ENCODE data around the gene ZNF497. TPM values are rescaled to one million over a fixed set of nuclear protein-coding genes. Genes with fewer than 3 reads are reported as not detected.
"Not testable (repeated sequence)": the region's sequence is repeated elsewhere in the genome, so short reads cannot be mapped to it uniquely, and the experiment has no call there.

ZNF497 gene
- total RNA-seq, 5 donors from 2014 or later (not counting 1 experiment from before 2014, with no cell fraction given), result 0.98 to 3.4 (median 2.2) TPM

DNA sequence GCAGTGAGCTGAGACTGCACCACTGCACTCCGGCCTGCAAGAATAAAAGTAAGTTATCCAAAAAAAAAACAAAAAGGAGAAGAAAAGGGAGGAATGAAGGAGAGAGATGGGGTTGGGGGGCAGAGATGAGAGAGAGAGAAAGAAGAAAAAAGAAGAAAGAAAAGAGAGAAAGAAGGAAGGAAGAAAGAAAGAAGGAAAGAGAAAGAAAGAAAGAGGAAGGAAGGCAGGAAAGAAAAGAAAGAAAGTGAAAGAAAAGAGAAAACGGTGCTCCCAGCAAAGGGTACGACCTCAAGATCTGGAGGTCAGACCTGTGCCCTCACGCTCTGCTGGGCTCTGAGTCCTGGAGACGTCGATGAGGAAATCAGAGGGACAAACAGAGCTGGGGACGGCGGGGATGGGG, 13.0 kb downstream of the ZNF497 start:
- Histone ChIP-seq H3K36me3 (ENCODE audit: control insufficient read depth in 2 of 2, extremely low read depth in 1 of 2, insufficient read depth in 1 of 2, low read length in 1 of 2) (no peaks in the 10 kb centered on the region), H3K4me1 (ENCODE audit: control insufficient read depth in 1 of 2, extremely low read depth in 1 of 2, insufficient read depth in 2 of 2, low read length in 2 of 2) (peaks cover 9 to 18% of the 10 kb centered on the region in 2 experiments), H3K27me3 (replicated peaks in 1 of 2; ENCODE audit: control insufficient read depth in 2 of 2, extremely low read depth in 1 of 2, insufficient read depth in 2 of 2, low read length in 1 of 2) (peaks cover 0 to 20% of the 10 kb centered on the region in 2 experiments), H3K4me3 (ENCODE audit: control insufficient read depth in 1 of 2, extremely low read depth in 1 of 2, low read length in 1 of 2) (no peak overlapping the region), H3K9me3 (no peaks in the 10 kb centered on the region), H3K27ac (ENCODE audit: low read length) (no peak overlapping the region)
- ChIA-PET POLR2A (no interaction called here), CTCF (no interaction called here)
- H3K36me3 Mint-ChIP-seq, result no peaks in the 10 kb centered on the region
- peaks cover 0 to 7% of the 10 kb centered on the region in 2 donors for H3K27me3 Mint-ChIP-seq
- whole genome bisulfite sequencing (ENCODE audit: insufficient coverage), result 75% methylated on average over 7 of the region's 8 CpGs
- H3K9me3 Mint-ChIP-seq, result no peaks in the 10 kb centered on the region
- H3K4me1 Mint-ChIP-seq, result peaks cover 31 to 35% (median 31%) of the 10 kb centered on the region in 3 donors
- no peak for DNase-seq
- no peak for ATAC-seq (replicated peaks in 1 of 4)
- peak overlapping the region in 1 of 2 donors; percentile 58 for H3K27ac Mint-ChIP-seq
- H3K4me3 Mint-ChIP-seq, result peak overlapping the region in 2 of 3 donors; percentile 13 to 26

DNA sequence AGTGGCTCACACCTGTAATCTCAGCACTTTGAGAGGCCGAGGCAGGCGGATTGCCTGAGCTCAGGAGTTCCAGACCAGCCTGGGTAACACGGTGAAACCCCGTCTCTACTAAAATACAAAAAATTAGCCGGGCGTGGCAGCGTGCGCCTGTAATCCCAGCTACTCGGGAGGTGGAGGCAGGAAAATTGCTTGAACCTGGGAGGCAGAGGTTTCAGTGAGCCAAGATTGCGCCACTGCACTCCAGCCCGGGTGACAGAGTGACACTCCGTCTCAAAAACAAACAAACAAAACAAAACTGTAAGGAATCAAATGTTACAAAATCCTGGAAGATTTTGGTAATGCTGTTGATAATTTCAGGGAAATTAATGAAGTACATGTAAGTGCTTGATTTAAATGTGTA, 14.5 kb downstream of the ZNF497 start:
- H3K27ac ChIP-seq (ENCODE audit: low read length); CTCF ChIA-PET; H3K27me3 Mint-ChIP-seq; DNase-seq; H3K36me3 Mint-ChIP-seq; H3K9me3 Mint-ChIP-seq; H3K36me3 ChIP-seq (ENCODE audit: control insufficient read depth in 2 of 2, extremely low read depth in 1 of 2, insufficient read depth in 1 of 2, low read length in 1 of 2); H3K9me3 ChIP-seq: not testable (repeated sequence)
- peak in 2 of 4 experiments; percentile 5 to 7 for ATAC-seq (replicated peaks in 1 of 4)
- Mint-ChIP-seq H3K4me1 (peaks cover 31 to 35% (median 31%) of the 10 kb centered on the region in 3 donors), H3K27ac (peak overlapping the region; percentile 81 to 83), H3K4me3 (peak overlapping the region; percentile 86 to 90 (median 88))
- Histone ChIP-seq H3K27me3 (replicated peaks in 1 of 2; ENCODE audit: control insufficient read depth in 2 of 2, extremely low read depth in 1 of 2, insufficient read depth in 2 of 2, low read length in 1 of 2) (peaks cover 0 to 19% of the 10 kb centered on the region in 2 experiments), H3K4me3 (ENCODE audit: control insufficient read depth in 1 of 2, extremely low read depth in 1 of 2, low read length in 1 of 2) (peak overlapping the region; percentile 44 to 76), H3K4me1 (ENCODE audit: control insufficient read depth in 1 of 2, extremely low read depth in 1 of 2, insufficient read depth in 2 of 2, low read length in 2 of 2) (peaks cover 9 to 17% of the 10 kb centered on the region in 2 experiments)
- POLR2A ChIA-PET, result interaction anchor here in 1 of 2 donors (0.6 to 0.9 kb wide), 3 partner anchors 16 to 42 kb away, joined by 3 to 8 read pairs (median 3); partner anchors contain the start of gene ZSCAN22
- WGBS (ENCODE audit: insufficient coverage), result 10% methylated on average over 2 of the region's 12 CpGs

- peaks cover 9 to 17% of the 10 kb centered on the region in 2 experiments for H3K4me1 ChIP-seq (ENCODE audit: control insufficient read depth in 1 of 2, extremely low read depth in 1 of 2, insufficient read depth in 2 of 2, low read length in 2 of 2)
- no peaks in the 10 kb centered on the region for H3K9me3 ChIP-seq
- H3K4me3 Mint-ChIP-seq, result peak overlapping the region; percentile 86 to 90 (median 88)
- peak; percentile 90 to 94 (median 91) for ATAC-seq (replicated peaks in 1 of 4)
- peaks cover 29 to 35% (median 31%) of the 10 kb centered on the region in 3 donors for H3K4me1 Mint-ChIP-seq
- WGBS (ENCODE audit: insufficient coverage), result 3% methylated on average over 65 of the region's 82 CpGs
- H3K9me3 Mint-ChIP-seq, result no peaks in the 10 kb centered on the region
- peaks cover 0 to 19% of the 10 kb centered on the region in 2 experiments for H3K27me3 ChIP-seq (replicated peaks in 1 of 2; ENCODE audit: control insufficient read depth in 2 of 2, extremely low read depth in 1 of 2, insufficient read depth in 2 of 2, low read length in 1 of 2)
- peak overlapping the region; percentile 73 for H3K27ac ChIP-seq (ENCODE audit: low read length)
- peaks cover 0 to 7% of the 10 kb centered on the region in 2 donors for H3K27me3 Mint-ChIP-seq
- peak overlapping the region; percentile 58 to 76 for H3K4me3 ChIP-seq (ENCODE audit: control insufficient read depth in 1 of 2, extremely low read depth in 1 of 2, low read length in 1 of 2)
- H3K36me3 Mint-ChIP-seq, result peaks cover 1% of the 10 kb centered on the region
- H3K27ac Mint-ChIP-seq, result peak overlapping the region; percentile 81 to 83
- CTCF ChIA-PET, result interaction anchor here (0.5 to 1.2 kb wide), 3 partner anchors 15 to 89 kb away, joined by 3 to 7 read pairs (median 4); partner anchors contain the start of gene ZNF497 (in 1 of the 2)
- POLR2A ChIA-PET, result interaction anchor here (0.5 to 0.9 kb wide), 5 partner anchors 17 to 578 kb away, joined by 3 to 10 read pairs (median 3); partner anchors contain the start of gene ZSCAN22 (in 1 of the 2)
- DNase-seq, result peak; percentile 14 to 82 (median 48)
- H3K36me3 ChIP-seq (ENCODE audit: control insufficient read depth in 2 of 2, extremely low read depth in 1 of 2, insufficient read depth in 1 of 2, low read length in 1 of 2), result no peaks in the 10 kb centered on the region
These were observed 15.3 kb downstream of the ZNF497 start for GRCh38 chr19:58346961-58347929.

DNA sequence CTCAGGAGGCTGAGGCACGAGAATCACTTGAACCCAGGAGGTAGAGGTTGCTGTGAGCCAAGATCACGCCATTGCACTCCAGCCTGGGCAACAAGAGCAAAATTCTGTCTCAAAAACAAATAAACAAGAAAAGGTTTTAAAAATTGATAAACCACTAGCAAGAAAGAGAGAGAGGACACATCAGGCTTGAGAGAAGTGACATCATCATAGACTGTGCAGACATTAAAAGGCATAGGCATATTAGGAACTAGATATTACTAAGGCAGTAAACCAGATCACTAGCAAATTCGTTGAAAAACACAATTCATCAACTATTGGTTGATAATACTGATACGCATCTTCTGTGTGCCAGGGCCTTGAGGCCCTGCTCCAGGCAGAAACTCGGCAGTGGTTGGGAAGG, 17.0 kb downstream of the ZNF497 start:
- Histone ChIP-seq H3K27ac (ENCODE audit: low read length) (no peak overlapping the region), H3K36me3 (ENCODE audit: control insufficient read depth in 2 of 2, extremely low read depth in 1 of 2, insufficient read depth in 1 of 2, low read length in 1 of 2) (no peaks in the 10 kb centered on the region), H3K27me3 (replicated peaks in 1 of 2; ENCODE audit: control insufficient read depth in 2 of 2, extremely low read depth in 1 of 2, insufficient read depth in 2 of 2, low read length in 1 of 2) (peaks cover 0 to 17% of the 10 kb centered on the region in 2 experiments), H3K9me3 (no peaks in the 10 kb centered on the region), H3K4me3 (ENCODE audit: control insufficient read depth in 1 of 2, extremely low read depth in 1 of 2, low read length in 1 of 2) (no peak overlapping the region), H3K4me1 (ENCODE audit: control insufficient read depth in 1 of 2, extremely low read depth in 1 of 2, insufficient read depth in 2 of 2, low read length in 2 of 2) (peaks cover 9 to 17% of the 10 kb centered on the region in 2 experiments)
- Mint-ChIP-seq H3K9me3 (no peaks in the 10 kb centered on the region), H3K36me3 (peaks cover 14% of the 10 kb centered on the region), H3K4me3 (peak overlapping the region; percentile 77 to 90 (median 79)), H3K27ac (peak overlapping the region; percentile 48 to 49), H3K4me1 (peaks cover 29 to 35% (median 29%) of the 10 kb centered on the region in 3 donors), H3K27me3 (peaks cover 0 to 6% of the 10 kb centered on the region in 2 donors)
- ATAC-seq (replicated peaks in 1 of 4), result no peak
- WGBS (ENCODE audit: insufficient coverage), result 96% methylated on average over 2 of the region's 5 CpGs
- no peak for DNase-seq
- CTCF ChIA-PET, result no interaction called here
- POLR2A ChIA-PET, result no interaction called here

DNA sequence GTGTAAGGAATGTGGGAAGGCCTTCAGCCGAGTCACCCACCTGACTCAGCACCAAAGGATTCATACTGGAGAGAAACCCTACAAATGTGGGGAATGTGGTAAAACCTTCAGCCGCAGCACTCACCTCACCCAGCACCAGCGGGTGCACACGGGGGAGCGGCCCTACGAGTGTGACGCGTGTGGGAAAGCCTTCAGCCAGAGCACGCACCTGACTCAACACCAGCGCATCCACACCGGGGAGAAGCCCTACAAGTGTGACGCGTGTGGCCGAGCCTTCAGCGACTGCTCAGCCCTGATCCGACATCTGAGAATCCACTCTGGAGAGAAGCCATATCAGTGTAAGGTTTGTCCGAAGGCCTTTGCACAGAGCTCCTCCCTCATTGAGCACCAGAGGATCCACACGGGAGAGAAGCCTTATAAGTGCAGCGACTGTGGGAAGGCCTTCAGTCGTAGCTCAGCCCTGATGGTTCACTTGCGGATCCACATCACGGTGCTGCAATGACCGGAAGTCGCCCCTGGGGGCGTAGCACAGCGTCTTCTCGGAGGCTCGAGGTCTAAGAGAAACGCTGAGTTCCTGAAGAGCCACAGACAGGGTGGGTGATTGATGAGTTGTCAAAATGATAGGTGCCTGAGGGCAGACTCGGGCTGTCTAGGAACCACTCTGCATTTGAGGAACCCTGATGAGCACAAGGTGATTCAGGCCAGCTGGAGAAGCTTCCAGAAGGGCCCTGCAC, 23.6 kb downstream of the ZNF497 start:
- no peak overlapping the region for H3K4me3 Mint-ChIP-seq
- ChIA-PET POLR2A (no interaction called here), CTCF (no interaction called here)
- no peak for ATAC-seq (replicated peaks in 1 of 4)
- H3K9me3 ChIP-seq, result no peaks in the 10 kb centered on the region
- peaks cover 55% of the 10 kb centered on the region for H3K36me3 Mint-ChIP-seq
- 92% methylated on average over 24 of the region's 30 CpGs for WGBS (ENCODE audit: insufficient coverage)
- no peak overlapping the region for H3K27ac ChIP-seq (ENCODE audit: low read length)
- no peak overlapping the region for H3K4me3 ChIP-seq (ENCODE audit: control insufficient read depth in 1 of 2, extremely low read depth in 1 of 2, low read length in 1 of 2)
- peaks cover 11 to 17% of the 10 kb centered on the region in 2 donors for H3K36me3 ChIP-seq (ENCODE audit: control insufficient read depth in 2 of 2, extremely low read depth in 1 of 2, insufficient read depth in 1 of 2, low read length in 1 of 2)
- no peaks in the 10 kb centered on the region for H3K9me3 Mint-ChIP-seq
- H3K27ac Mint-ChIP-seq, result no peak overlapping the region
- H3K4me1 ChIP-seq (ENCODE audit: control insufficient read depth in 1 of 2, extremely low read depth in 1 of 2, insufficient read depth in 2 of 2, low read length in 2 of 2), result no peaks in the 10 kb centered on the region
- peaks cover 0 to 6% (median 5%) of the 10 kb centered on the region in 3 donors for H3K4me1 Mint-ChIP-seq
- no peak for DNase-seq
- H3K27me3 Mint-ChIP-seq, result no peaks in the 10 kb centered on the region
- no peaks in the 10 kb centered on the region for H3K27me3 ChIP-seq (replicated peaks in 1 of 2; ENCODE audit: control insufficient read depth in 2 of 2, extremely low read depth in 1 of 2, insufficient read depth in 2 of 2, low read length in 1 of 2)

GRCh38 chr19:58338336-58338735, 24.2 kb downstream of the ZNF497 start:
- no peak overlapping the region for H3K4me3 ChIP-seq (ENCODE audit: control insufficient read depth in 1 of 2, extremely low read depth in 1 of 2, low read length in 1 of 2)
- peaks cover 11 to 17% of the 10 kb centered on the region in 2 donors for H3K36me3 ChIP-seq (ENCODE audit: control insufficient read depth in 2 of 2, extremely low read depth in 1 of 2, insufficient read depth in 1 of 2, low read length in 1 of 2)
- POLR2A ChIA-PET, result no interaction called here
- H3K36me3 Mint-ChIP-seq, result peaks cover 55% of the 10 kb centered on the region
- CTCF ChIA-PET, result no interaction called here
- no peaks in the 10 kb centered on the region for H3K9me3 Mint-ChIP-seq
- no peak overlapping the region for H3K27ac Mint-ChIP-seq
- H3K9me3 ChIP-seq, result no peaks in the 10 kb centered on the region
- no peak overlapping the region for H3K27ac ChIP-seq (ENCODE audit: low read length)
- H3K27me3 Mint-ChIP-seq, result no peaks in the 10 kb centered on the region
- no CpG with 5 or more reads among the region's 11 CpGs for WGBS (ENCODE audit: insufficient coverage)
- no peak for DNase-seq
- no peaks in the 10 kb centered on the region for H3K27me3 ChIP-seq (replicated peaks in 1 of 2; ENCODE audit: control insufficient read depth in 2 of 2, extremely low read depth in 1 of 2, insufficient read depth in 2 of 2, low read length in 1 of 2)
- peaks cover 0 to 6% (median 5%) of the 10 kb centered on the region in 3 donors for H3K4me1 Mint-ChIP-seq
- no peaks in the 10 kb centered on the region for H3K4me1 ChIP-seq (ENCODE audit: control insufficient read depth in 1 of 2, extremely low read depth in 1 of 2, insufficient read depth in 2 of 2, low read length in 2 of 2)
- no peak overlapping the region for H3K4me3 Mint-ChIP-seq
- ATAC-seq (replicated peaks in 1 of 4), result no peak

All from T-cell (primary cell).